ENCODE results near the gene PNMA8B. TPM values are rescaled to one million over a fixed set of nuclear protein-coding genes. Genes with fewer than 3 reads are reported as not detected.

The PNMA8B gene
- total RNA-seq, 1 experiment from 2014 or later: 1.5 TPM

DNA sequence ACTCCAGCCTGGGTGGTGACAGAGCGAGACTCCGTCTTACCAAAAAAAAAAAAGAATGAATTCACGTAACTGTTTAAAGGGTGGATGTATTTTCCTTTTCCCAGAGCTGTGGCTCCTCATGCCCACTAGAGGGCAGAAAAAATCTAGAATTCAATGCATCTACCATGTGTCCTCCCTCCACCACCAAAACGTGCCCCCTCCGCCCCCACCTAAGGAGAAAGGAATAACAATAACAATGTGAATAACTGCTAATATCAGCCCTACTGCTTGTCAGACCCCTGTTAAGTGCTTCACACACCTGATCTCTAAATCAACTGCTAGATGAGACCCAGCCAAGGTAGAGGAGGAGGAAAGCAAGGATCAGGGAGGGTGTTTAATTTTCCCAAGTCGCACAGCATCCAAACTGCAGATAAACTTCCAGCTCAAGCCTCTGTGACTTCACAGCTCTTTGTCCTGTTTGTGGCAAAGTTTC, 20.2 kb upstream of the PNMA8B start:
- Histone ChIP-seq H3K4me1 (ENCODE audit: insufficient read depth, low read length) (no peaks in the 10 kb centered on the region), H4K5ac (ENCODE audit: insufficient read length, low read depth, low read length) (no peak overlapping the region), H2BK12ac (ENCODE audit: insufficient read length, low read depth, low read length) (no peak overlapping the region), H2BK5ac (ENCODE audit: insufficient read length, low read length) (no peak overlapping the region), H3K23me2 (ENCODE audit: insufficient read length, low read depth, low read length, poor library complexity, severe bottlenecking) (no peaks in the 10 kb centered on the region), H2BK20ac (ENCODE audit: low read depth, low read length, poor library complexity, severe bottlenecking) (no peak overlapping the region), H2AFZ (ENCODE audit: low read length) (no peak overlapping the region), H3K23ac (ENCODE audit: insufficient read length, low read depth, low read length) (no peak overlapping the region), H2BK15ac (ENCODE audit: low read depth, low read length) (no peak overlapping the region), H3K18ac (ENCODE audit: insufficient read length, low read depth, low read length) (no peak overlapping the region), H4K91ac (ENCODE audit: insufficient read length, low read depth, low read length) (no peak overlapping the region), H3K9ac (ENCODE audit: extremely low read depth, insufficient read length, low read length) (no peak overlapping the region), H3K4me2 (ENCODE audit: insufficient read depth, insufficient read length, low read length) (no peak overlapping the region), H3T11ph (ENCODE audit: low read length) (no peak overlapping the region), H3K27me3 (ENCODE audit: insufficient read depth, low read length) (no peaks in the 10 kb centered on the region), H3K9me3 (ENCODE audit: control insufficient read depth, low read depth, low read length) (no peaks in the 10 kb centered on the region), H3K14ac (ENCODE audit: insufficient read depth, low read length) (no peak overlapping the region), H3K27ac (ENCODE audit: insufficient read length, low read depth, low read length) (no peak overlapping the region), H4K8ac (replicated peaks; ENCODE audit: insufficient read length, low read depth, low read length) (no peak overlapping the region), H3K56ac (ENCODE audit: insufficient read length, low read depth, low read length) (no peak overlapping the region), H4K20me1 (ENCODE audit: control insufficient read depth, insufficient read depth, insufficient read length) (no peaks in the 10 kb centered on the region), H3K79me2 (ENCODE audit: insufficient read depth, low read length) (no peaks in the 10 kb centered on the region), H3K79me1 (ENCODE audit: insufficient read depth, low read depth, low read length, poor library complexity, severe bottlenecking) (no peaks in the 10 kb centered on the region), H2BK120ac (ENCODE audit: low read depth, low read length, poor library complexity, severe bottlenecking) (no peak overlapping the region), H3K4ac (ENCODE audit: low read depth, low read length) (no peak overlapping the region), H2AK5ac (ENCODE audit: insufficient read length, low read length) (no peak overlapping the region)
- WGBS (ENCODE audit: extremely low coverage, insufficient read length, low lambda C conversion rate): no CpG with 5 or more reads among the region's 6 CpGs
- Mint-ChIP-seq H3K4me1 (peaks cover 5 to 7% of the 10 kb centered on the region in 2 experiments; a peak in 3 of 4 replicates), H3K27me3 (ENCODE audit: low read depth) (peaks cover 2% of the 10 kb centered on the region), H3K36me3 (ENCODE audit: insufficient read depth in 1 of 3, low read depth in 3 of 3) (no peaks in the 10 kb centered on the region; a peak in 1 of 7 replicates), H3K27ac (no peak overlapping the region), H3K4me3 (no peak overlapping the region), H3K9me3 (peaks cover 2 to 5% of the 10 kb centered on the region in 2 experiments; a peak in 3 of 5 replicates)
- peak; percentile 77 for TF ChIP-seq CTCF (conservative IDR thresholded peaks at IDR 0.05)
- peak; percentile 35 for DNase-seq
